HG02870 (cell line): ENCODE measurements around the gene COMTD1.
"Not testable (repeated sequence)": the region's sequence is repeated elsewhere in the genome, so short reads cannot be mapped to it uniquely, and the experiment has no call there.

Experiments used
- ATAC-seq: cut with Tn5 transposase; IDR thresholded peaks from one replicate; pipeline ENCODE4 v1.9.1; 2021; ENCODE audit warnings: mild to moderate bottlenecking, moderate library complexity; ENCODE audit not compliant: unreplicated experiment

The COMTD1 gene

GRCh38 chr10:75226095-75226494 is 9.7 kb downstream of the COMTD1 start:
- no peak for ATAC-seq

GRCh38 chr10:75223507-75223906 is 12.2 kb downstream of the COMTD1 start:
- ATAC-seq: no peak

GRCh38 chr10:75221492-75221891 is 14.3 kb downstream of the COMTD1 start:
- not testable (repeated sequence) for ATAC-seq

- ATAC-seq: no peak
These were observed 15.5 kb downstream of the COMTD1 start for GRCh38 chr10:75220274-75220673.

GRCh38 chr10:75212343-75212742 is 23.4 kb downstream of the COMTD1 start:
- ATAC-seq: no peak

GRCh38 chr10:75211007-75211691 is 24.6 kb downstream of the COMTD1 start:
- no peak for ATAC-seq

GRCh38 chr10:75210282-75211006 is 25.3 kb downstream of the COMTD1 start, which contains the start of gene VDAC2:
TSS of gene VDAC2 (plus strand) at chr10:75210796. CDS start at chr10:75211159, 363 bp downstream.
- peak; percentile 84 for ATAC-seq

- ATAC-seq: peak; percentile 41
These were observed 25.9 kb downstream of the COMTD1 start for GRCh38 chr10:75209921-75210281.

GRCh38 chr10:75209086-75209920 is 26.5 kb downstream of the COMTD1 start:
- ATAC-seq: no peak

GRCh38 chr10:75208181-75208580 is 27.6 kb downstream of the COMTD1 start:
- no peak for ATAC-seq

- ATAC-seq: no peak
These were observed 28.0 kb downstream of the COMTD1 start for GRCh38 chr10:75207857-75208144.

- ATAC-seq: no peak
These were observed 28.5 kb downstream of the COMTD1 start for GRCh38 chr10:75207079-75207856.

- not testable (repeated sequence) for ATAC-seq
These were observed 29.1 kb downstream of the COMTD1 start for GRCh38 chr10:75206638-75207037.

- ATAC-seq: no peak
These were observed 29.8 kb downstream of the COMTD1 start for GRCh38 chr10:75205908-75206307.

- no peak for ATAC-seq
These were observed 32.0 kb downstream of the COMTD1 start for GRCh38 chr10:75203724-75204123.

GRCh38 chr10:75203046-75203620 is 32.6 kb downstream of the COMTD1 start:
- not testable (repeated sequence) for ATAC-seq

GRCh38 chr10:75202321-75203045 is 33.3 kb downstream of the COMTD1 start:
- no peak for ATAC-seq

GRCh38 chr10:75201793-75202307 is 33.9 kb downstream of the COMTD1 start:
- ATAC-seq: no peak

- not testable (repeated sequence) for ATAC-seq
These were observed 35.8 kb downstream of the COMTD1 start for GRCh38 chr10:75199949-75200348.

- ATAC-seq: no peak
These were observed 37.9 kb downstream of the COMTD1 start for GRCh38 chr10:75197906-75198305.
